HFFc6 (cell line): Measurements from ENCODE around the gene GALNT2. TPM values are rescaled to one million over a fixed set of nuclear protein-coding genes. Genes with fewer than 3 reads are reported as not detected.

ENCODE experiments used
- DNase-seq: peaks from one replicate; pipeline ENCODE4 v3.0.0-alpha.2; 2018
- H3K27ac Mint-ChIP-seq: 2 replicates; pipeline ENCODE4 v1.8.0; 2020; ENCODE audit warnings: mild to moderate bottlenecking, mixed read lengths
- H3K27me3 Mint-ChIP-seq: 2 replicates; pipeline ENCODE4 v1.8.0; 2021; ENCODE audit warnings: mild to moderate bottlenecking, moderate library complexity, mixed read lengths; ENCODE audit not compliant: insufficient read depth
- H3K36me3 Mint-ChIP-seq: 2 replicates; pipeline ENCODE4 v1.8.0; 2021; ENCODE audit warnings: low read depth, mixed read lengths
- H3K4me1 Mint-ChIP-seq: 2 replicates; pipeline ENCODE4 v1.8.0; 2020; ENCODE audit warnings: low read depth, mixed read lengths
- H3K4me3 Mint-ChIP-seq: 2 replicates; pipeline ENCODE4 v1.8.0; 2020; ENCODE audit warnings: mild to moderate bottlenecking, moderate library complexity, mixed read lengths
- H3K9me3 Mint-ChIP-seq: 2 replicates; pipeline ENCODE4 v1.8.0; 2020; ENCODE audit warnings: mild to moderate bottlenecking, mixed read lengths
- total RNA-seq, 6 experiments: library from RNA; stranded (reverse); fragmentation: NEBNext Ultra II Directional; extraction: Animal tissue kit (Norgen Biotek cat#: 25700); gene quantifications; 2 replicates in 1 of 6; 3 replicates in 5 of 6; pipeline ENCODE4 v1.2.3, GENCODE V29; 2021
- TF ChIP-seq, protein P1 (sequence below): fragments of 200-600 bp; sonication (generic); IDR thresholded peaks from 2 replicates; pipeline ENCODE4 v1.5.0; 2021; ENCODE audit warnings: antibody characterized with exemption, mild to moderate bottlenecking

GALNT2 gene
- total RNA-seq, 6 experiments from 2014 or later, result 174 to 194 (median 181) TPM

DNA sequence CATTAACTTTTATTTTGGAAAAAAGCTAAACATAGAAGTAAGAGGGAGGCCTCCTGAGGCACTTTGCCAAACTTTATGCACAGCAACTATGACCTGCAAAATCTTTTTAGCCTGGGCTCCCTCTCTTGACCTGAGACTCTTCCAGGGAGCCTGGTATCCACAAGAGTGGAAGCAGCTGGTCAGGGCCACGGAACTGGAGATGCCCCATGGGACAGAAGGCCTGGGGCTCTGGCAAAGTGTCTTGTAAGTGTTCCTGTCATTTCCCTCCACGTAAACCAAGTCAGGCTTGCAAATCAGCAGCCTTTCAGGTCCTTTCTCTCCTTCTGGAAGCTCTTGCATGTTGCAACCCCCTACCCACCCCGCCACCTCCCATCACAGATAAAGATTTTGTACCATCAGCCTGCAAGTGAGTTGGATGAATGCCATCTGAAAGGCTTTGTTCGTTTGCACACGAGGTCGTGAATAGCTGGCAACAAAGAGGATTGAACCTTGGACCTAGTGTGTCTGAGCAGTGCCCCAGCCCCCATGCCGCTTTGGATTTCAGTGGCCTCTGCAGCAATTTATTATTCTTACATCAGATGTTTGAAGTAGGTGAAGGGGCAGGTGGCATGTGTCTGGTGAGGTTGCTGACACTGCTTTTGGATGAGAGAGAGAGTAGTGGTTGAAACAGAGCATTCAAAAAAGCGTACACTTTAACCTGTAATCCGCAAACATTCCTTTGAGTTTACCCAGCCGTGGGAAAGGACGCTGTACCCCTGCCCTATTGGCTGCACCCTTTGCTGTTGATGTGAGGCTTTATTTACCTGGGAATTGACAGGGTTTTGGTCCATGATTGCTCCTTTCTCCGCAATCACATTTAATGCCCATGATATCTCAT, 91.6 kb downstream of the GALNT2 start:
- TF ChIP-seq, protein P1, sequence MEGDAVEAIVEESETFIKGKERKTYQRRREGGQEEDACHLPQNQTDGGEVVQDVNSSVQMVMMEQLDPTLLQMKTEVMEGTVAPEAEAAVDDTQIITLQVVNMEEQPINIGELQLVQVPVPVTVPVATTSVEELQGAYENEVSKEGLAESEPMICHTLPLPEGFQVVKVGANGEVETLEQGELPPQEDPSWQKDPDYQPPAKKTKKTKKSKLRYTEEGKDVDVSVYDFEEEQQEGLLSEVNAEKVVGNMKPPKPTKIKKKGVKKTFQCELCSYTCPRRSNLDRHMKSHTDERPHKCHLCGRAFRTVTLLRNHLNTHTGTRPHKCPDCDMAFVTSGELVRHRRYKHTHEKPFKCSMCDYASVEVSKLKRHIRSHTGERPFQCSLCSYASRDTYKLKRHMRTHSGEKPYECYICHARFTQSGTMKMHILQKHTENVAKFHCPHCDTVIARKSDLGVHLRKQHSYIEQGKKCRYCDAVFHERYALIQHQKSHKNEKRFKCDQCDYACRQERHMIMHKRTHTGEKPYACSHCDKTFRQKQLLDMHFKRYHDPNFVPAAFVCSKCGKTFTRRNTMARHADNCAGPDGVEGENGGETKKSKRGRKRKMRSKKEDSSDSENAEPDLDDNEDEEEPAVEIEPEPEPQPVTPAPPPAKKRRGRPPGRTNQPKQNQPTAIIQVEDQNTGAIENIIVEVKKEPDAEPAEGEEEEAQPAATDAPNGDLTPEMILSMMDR, result no peak
- H3K4me3 Mint-ChIP-seq, result no peak overlapping the region
- peaks cover 9% of the 10 kb centered on the region for H3K36me3 Mint-ChIP-seq
- no peaks in the 10 kb centered on the region; the same call in none of the 2 replicates for H3K27me3 Mint-ChIP-seq
- H3K4me1 Mint-ChIP-seq, result peaks cover 44% of the 10 kb centered on the region
- no peak for DNase-seq
- H3K9me3 Mint-ChIP-seq, result no peaks in the 10 kb centered on the region
- H3K27ac Mint-ChIP-seq, result no peak overlapping the region

DNA sequence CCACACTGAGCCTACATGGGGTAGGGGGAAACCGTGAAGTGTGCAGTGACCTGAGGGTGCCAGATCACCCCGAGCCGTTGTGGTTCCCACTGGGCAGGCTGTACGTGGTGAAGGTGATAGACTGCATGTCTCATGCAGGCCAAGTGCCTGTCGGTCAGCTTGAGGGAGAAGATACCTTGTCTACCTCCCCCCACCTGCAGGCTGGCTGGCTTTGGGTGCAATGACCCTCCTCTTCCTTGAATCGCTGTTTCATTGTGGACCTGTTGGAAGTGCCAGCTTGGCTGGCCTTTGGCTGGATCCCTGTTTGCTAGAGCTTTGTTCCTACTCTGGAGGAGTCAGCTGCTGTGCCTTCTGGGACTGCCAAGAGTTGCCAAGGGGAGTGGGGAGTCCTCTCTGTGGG, 92.5 kb downstream of the GALNT2 start:
- no peaks in the 10 kb centered on the region; the same call in none of the 2 replicates for H3K27me3 Mint-ChIP-seq
- TF ChIP-seq, protein P1, result no peak
- H3K36me3 Mint-ChIP-seq, result peaks cover 9% of the 10 kb centered on the region
- no peak overlapping the region for H3K27ac Mint-ChIP-seq
- no peaks in the 10 kb centered on the region for H3K9me3 Mint-ChIP-seq
- no peak for DNase-seq
- no peak overlapping the region for H3K4me3 Mint-ChIP-seq
- H3K4me1 Mint-ChIP-seq, result peaks cover 51% of the 10 kb centered on the region

DNA sequence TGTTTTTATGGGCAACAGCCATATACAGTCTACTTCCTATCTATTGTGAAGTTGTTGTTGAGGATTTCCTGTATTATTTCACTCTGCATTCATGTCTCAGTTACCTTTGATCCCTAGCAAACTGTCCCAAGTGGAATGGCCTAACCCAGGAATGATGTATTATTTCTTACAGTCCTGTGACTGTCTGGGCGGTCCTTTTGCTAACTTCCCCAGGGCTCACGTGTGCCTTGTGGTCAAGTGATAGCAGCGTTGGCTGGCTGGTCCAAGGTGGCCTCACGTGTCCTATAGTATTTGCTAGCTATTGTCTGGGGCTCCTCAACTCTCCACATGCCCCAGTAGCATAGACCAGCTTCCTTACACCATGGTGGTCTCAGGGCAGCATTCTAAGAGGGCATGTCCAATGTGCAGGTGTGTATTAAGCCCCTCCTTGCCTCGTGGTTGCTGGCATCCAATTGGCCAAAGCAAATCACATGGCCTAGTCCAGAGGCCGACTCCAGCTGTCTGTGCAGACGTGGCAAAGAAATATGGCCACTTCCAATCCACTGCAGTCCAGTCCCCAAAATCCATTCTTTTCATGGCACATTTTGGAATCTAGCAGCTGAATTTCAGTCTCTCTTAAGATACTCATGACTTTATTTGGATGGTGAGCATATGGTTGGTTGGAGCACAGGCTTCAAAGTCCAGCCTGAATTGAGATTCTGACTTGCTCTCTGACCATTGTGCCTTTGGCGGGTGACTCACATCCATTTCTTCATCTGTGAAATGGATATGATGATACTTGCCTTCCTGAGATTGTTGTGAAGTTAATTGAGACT, 94.1 kb downstream of the GALNT2 start:
- Mint-ChIP-seq H3K27me3 (no peaks in the 10 kb centered on the region; the same call in none of the 2 replicates), H3K9me3 (no peaks in the 10 kb centered on the region), H3K4me3 (no peak overlapping the region), H3K27ac (no peak overlapping the region), H3K36me3 (peaks cover 9% of the 10 kb centered on the region), H3K4me1 (peaks cover 51% of the 10 kb centered on the region)
- TF ChIP-seq, protein P1, result no peak
- no peak for DNase-seq

DNA sequence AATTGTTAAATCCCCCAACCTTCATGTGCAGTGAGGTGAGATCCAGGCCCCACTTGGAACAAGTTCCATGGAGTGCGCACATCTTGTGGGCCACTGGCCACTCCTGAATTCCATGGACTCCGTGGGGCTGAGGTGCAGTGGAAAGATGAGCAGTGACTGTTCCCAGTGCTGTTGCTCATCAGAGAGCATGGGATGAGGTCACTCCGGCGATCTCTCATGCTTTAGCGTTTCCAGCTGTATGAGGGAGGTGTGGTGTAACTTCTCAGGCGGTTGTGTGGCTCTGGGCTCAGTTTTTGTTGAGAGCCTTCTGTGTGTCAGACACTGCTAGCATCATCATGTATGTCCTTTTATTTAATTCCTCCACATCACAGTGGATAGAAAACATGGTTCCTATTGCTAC, 96.2 kb downstream of the GALNT2 start:
- peaks cover 41% of the 10 kb centered on the region for H3K4me1 Mint-ChIP-seq
- peak; percentile 89 for DNase-seq
- H3K9me3 Mint-ChIP-seq, result peaks cover 4% of the 10 kb centered on the region; the same call in 1 of the 2 replicates
- H3K36me3 Mint-ChIP-seq, result peaks cover 18% of the 10 kb centered on the region; the same call in 1 of the 2 replicates
- TF ChIP-seq, protein P1, result no peak
- peak overlapping the region; percentile 89 for H3K27ac Mint-ChIP-seq
- peak overlapping the region; percentile 33 for H3K4me3 Mint-ChIP-seq
- H3K27me3 Mint-ChIP-seq, result no peaks in the 10 kb centered on the region; the same call in none of the 2 replicates

DNA sequence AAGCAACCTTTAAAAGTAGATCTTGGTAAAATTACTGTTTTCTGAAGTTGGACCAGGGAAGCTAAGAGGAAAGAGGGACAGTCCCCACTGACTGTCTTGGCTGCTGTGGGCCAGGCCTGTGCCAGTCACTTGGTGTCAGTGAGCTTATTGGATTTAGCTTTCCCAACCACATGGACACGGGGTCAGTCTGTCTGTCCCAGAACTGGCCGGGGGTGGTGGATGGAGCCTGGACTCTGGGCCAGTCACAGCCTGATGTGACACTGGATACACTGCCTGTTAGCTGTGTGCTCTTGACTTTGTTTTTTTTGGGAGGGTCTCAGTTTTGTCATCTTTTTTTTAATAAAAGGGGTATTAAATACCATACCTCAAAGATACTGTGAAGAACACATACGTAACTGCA, 96.7 kb downstream of the GALNT2 start:
- Mint-ChIP-seq H3K27me3 (no peaks in the 10 kb centered on the region; the same call in none of the 2 replicates), H3K4me3 (peak overlapping the region; percentile 33), H3K36me3 (peaks cover 18% of the 10 kb centered on the region; the same call in 1 of the 2 replicates), H3K27ac (peak overlapping the region; percentile 89), H3K4me1 (peaks cover 40% of the 10 kb centered on the region), H3K9me3 (peaks cover 4% of the 10 kb centered on the region; the same call in 1 of the 2 replicates)
- DNase-seq, result no peak
- TF ChIP-seq, protein P1, result no peak
